Stimulated activated CD8-positive, alpha-beta memory T cell treated with anti-CD3 and anti-CD28 coated beads, Interleukin-4, amount 100 ng/mL, for 1 hour (primary cell): Measurements from ENCODE around the gene ATP5PB.
A peak's percentile ranks its signal among the peaks of the same experiment; 100 is the strongest.

Experiments used
- DNase-seq, 2 donors: peaks; one replicate each; pipeline ENCODE4 v3.0.0-alpha.2; 2020; ENCODE audit warnings: low read depth in 2 of 2, low spot score in 1 of 2

Gene ATP5PB

DNA sequence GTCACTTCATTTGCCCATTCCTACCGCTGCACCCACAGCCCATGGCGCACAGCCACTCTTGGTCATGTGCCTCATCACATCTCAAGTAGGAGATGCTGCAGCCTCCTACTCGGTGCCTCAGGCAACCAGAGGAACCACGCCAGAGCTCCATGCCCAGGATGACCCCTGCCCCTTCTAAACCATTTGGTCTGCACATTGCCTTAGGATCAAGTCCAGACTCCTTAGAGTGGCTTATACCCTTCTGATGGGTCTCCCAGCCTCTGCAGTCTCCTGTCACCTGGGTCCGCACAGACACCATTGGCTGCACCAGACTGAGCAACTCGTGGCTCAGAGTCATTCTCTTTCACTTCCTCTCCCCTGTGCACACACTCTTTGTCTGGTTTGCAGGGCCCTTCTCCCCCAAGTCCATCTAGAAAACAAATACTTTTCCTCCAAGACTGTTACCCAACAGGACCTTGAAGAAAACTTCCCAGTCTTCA, 56.4 kb downstream of the ATP5PB start:
- no peak for DNase-seq

DNA sequence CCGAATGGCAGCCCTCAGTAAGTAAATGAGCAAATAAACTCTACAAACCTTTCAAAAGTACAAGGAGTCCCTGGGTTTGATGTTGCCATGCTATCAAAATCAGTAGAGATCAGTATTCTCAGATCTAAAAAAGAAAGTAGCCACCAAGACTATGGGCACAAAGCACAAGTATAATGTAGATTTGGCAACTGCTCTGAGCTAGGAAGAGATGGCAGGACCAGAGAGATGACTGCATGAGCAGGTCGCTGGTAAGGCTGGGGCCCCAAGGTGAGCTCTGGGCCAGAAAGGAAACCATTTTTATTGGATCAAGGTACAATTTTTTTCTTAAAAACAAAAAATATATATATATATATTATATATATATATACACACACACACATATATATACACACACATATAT, 57.3 kb downstream of the ATP5PB start:
- no peak for DNase-seq

DNA sequence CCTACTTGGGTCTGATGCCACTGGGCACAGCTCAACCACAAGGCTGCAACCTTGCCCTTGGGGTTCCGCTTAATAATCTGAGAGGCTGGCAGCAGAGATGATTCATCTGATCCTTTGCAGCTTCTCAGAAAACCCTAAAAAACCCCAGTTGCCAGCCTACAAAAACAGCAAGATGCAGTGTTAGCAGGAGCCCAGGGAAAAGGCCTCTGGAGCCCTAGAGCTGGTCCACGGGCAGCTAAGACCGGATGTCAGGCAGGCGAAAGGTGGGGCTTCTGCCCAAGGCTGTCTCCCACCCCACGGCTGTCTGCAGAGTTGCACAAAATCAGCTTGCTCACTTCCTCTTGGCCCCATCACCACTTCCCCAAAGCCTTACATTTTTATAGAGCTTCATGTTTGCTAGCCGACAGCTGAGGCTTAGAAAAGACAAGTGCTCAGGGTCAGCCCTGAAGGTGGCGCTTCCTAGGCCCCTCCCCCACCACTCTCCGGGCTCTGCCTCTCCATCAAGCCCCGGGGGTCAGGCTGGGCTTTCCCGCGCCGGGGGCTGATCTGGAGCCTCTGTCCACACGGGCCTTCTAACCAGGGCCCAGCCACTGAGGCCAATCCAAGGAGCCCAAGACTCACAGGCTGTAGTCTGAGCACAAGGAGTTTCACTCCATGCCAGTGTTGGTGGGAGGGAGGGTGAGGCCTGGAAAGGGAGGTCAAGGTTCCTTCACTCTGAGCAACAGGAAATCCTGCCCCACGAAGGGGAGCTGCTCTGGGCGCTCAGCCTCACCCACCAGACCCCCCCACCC, 58.3 kb downstream of the ATP5PB start:
- peak; percentile 38 to 57 for DNase-seq

DNA sequence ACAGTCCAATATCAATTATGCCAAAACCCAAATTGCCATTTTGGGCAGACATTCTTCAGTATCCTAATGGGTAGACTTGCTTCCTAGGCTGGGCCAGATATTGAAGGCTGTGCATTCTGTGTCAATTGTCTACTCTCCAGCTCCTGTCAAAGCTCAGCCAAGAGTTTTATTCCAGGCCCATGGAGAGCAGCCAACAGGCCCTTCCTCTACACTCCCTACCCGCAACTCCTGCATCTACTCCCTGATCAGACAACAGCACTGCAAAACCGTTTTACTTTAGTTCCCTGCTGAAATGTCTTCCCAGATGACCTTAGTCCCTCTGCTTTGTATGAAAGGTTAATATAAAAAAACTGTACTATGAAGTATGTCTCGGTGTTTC, 60.7 kb downstream of the ATP5PB start:
- no peak for DNase-seq

DNA sequence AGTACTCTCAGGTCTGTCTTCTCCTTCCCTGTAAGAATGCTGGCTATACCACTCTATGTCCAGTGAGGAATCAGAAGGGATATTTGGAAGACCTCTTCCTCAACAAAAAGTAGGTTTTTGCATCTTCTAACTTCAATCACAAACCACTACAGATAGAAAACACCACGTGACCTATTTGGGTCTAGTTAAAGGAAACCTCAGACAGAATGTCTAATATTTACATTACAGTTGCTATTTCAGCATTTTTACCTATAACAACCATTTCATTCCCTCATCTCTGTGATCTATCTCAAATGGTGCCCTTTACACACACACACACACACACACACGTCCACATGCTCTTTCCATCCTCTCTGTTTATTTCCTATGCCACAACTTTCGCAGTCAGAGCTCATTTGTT, 62.1 kb downstream of the ATP5PB start:
- no peak for DNase-seq
